GM13976 (cell line): ENCODE results near the gene COL6A3.
"Not testable (repeated sequence)": the region's sequence is repeated elsewhere in the genome, so short reads cannot be mapped to it uniquely, and the experiment has no call there.

Source experiments
- DNase-seq: peaks from one replicate; pipeline ENCODE4 v3.0.0; 2012; ENCODE audit warnings: low spot score
- CTCF ChIP-seq: IDR thresholded peaks from 2 replicates; pipeline ENCODE4 v1.5.1; 2012; ENCODE audit warnings: borderline replicate concordance, mild to moderate bottlenecking; ENCODE audit not compliant: insufficient read depth; ENCODE audit errors: extremely low read depth, missing control alignments, control extremely low read depth
- in situ Hi-C: fragments of 300-500 bp; cut with MboI; formaldehyde crosslinking; loops from one replicate; pipeline ENCODE4 v1.12.0; 2022; ENCODE audit warnings: low sequenced_read_pairs, mixed read lengths, inconsistent platforms; ENCODE audit not compliant: unreplicated experiment

The COL6A3 gene

GRCh38 chr2:237305579-237305978 is 108.4 kb downstream of the COL6A3 start:
- DNase-seq = no peak
- TF ChIP-seq CTCF = no peak
- in situ Hi-C loops = no loop called here

DNA sequence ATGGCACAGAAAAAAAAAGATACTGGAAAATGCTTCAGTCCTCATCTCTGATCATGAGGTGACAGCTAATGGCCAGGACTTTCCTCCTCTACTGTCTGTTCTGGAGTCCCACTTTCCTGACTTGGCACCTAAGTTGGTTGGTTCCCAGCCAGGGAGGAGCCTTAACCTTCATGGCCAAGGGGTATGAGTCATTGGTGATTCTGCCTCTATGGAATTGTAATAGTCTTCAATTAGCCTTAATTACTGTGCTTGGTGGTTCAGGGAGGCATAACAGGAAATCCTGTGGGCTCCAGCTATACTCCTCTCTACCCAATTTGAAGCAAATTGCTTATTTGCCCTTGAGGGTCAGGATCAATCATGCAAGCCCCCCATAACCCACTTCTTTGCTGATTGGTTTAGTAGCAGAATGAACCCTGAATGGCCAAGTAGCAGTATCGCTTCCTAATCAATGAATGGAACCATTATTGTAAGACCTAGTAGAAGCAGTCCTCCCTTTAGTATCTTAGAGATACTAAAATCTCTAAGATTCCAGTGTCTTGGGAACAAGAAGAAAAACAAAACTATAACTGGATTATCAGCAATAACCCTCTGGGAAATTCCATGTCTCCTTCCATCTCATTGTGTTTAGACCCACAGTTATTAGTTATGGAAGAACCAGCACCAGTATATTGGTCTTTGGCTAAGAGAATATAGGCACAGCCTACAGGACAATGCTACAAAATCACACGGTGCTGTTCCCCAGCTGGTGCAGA is 109.0 kb downstream of the COL6A3 start:
- no peak for TF ChIP-seq CTCF
- no peak for DNase-seq
- in situ Hi-C loops = no loop called here

DNA sequence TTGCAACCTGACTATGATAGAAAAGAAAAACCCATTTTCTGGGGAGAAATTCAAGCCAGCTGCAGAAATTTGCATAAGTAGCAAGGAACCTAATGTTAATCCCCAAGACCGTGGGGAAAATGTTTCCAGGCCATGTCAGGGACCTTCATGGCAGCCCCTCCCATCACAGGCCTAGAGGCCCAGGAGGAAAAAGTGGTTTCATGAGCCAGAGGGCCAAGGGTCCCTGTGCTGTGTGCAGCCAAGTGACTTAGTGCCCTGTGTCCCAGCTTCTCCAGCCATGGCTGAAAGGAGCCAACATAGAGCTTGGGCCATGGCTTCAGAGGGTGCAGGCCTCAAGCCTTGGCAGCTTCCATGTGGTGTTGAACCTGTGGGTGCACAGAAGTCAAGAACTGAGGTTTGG is 110.7 kb downstream of the COL6A3 start:
- DNase-seq, in situ Hi-C loops: not testable (repeated sequence)

DNA sequence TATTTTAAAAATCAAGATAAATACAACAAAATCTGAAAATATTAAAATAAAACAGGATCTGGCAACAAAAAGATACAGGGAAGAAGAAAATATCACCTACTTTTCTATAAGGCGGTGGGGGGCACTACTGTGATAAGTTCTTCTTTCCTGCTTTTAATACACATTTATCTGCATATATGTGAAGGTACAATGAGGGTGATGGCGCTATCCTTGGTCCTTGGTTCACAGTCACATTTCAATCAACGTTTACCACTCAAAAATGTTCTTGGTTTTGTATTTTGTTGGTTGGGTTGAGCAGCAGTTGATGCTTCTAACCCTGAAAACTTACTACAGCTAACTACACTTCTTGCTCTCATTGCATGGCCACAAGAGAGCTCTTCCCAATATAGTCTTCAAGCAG is 112.4 kb downstream of the COL6A3 start:
- in situ Hi-C loops = no loop called here
- no peak for TF ChIP-seq CTCF
- DNase-seq = no peak

- DNase-seq = no peak
- in situ Hi-C loops = no loop called here
- TF ChIP-seq CTCF = no peak
Measured at GRCh38 chr2:237300739-237301138, 113.2 kb downstream of the COL6A3 start.

- in situ Hi-C loops = no loop called here
- no peak for DNase-seq
- TF ChIP-seq CTCF = no peak
Measured at GRCh38 chr2:237299906-237300305, 114.1 kb downstream of the COL6A3 start.

DNA sequence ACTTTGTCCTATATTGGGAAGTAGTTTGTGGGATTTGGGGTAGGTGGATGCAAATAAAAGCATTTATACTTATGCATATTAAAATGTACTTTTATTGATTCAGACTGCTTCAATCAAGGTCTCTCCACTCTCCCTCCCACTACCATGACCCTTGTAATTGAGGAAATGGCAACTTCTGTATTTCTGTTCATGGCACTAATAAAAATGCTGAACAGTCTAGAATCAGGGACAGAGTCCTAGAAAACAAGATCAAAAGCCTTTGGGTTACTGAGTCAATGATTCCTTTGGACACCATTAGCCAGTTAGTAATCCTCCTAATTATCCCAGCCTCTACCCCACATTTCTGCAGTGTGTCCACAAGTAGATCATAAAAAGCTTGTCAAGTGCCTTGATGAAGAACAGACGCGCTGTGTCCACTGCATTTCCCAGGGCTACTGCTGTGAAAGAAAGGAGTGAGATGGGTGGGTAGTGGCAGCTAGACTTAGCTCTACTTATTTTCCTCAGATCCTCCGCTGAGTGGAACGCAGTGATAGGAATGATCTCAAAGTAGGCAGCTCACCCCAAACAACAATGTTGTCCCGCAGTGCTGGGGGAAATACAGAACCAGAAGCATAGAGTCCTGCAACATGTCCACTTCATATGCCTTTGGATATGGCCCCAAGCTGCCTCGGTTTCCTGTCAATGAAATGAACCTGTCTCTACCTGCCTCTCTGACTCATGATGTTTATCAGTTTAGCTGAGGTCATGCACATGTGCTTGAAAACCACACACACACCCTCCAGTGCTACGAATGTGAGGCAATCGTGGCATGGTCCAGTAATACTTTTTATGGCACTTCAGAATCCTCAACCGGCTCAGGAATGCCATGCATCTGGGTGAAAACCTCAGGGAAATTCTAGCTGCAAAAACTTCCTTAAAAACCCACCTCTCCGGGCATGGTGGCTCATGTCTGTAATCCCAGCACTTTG is 115.5 kb downstream of the COL6A3 start:
- DNase-seq = no peak
- TF ChIP-seq CTCF = no peak
- in situ Hi-C loops = no loop called here
